Measurements from ENCODE around the gene PKN1.
A peak's percentile ranks its signal among the peaks of the same experiment; 100 is the strongest.

The PKN1 gene

DNA sequence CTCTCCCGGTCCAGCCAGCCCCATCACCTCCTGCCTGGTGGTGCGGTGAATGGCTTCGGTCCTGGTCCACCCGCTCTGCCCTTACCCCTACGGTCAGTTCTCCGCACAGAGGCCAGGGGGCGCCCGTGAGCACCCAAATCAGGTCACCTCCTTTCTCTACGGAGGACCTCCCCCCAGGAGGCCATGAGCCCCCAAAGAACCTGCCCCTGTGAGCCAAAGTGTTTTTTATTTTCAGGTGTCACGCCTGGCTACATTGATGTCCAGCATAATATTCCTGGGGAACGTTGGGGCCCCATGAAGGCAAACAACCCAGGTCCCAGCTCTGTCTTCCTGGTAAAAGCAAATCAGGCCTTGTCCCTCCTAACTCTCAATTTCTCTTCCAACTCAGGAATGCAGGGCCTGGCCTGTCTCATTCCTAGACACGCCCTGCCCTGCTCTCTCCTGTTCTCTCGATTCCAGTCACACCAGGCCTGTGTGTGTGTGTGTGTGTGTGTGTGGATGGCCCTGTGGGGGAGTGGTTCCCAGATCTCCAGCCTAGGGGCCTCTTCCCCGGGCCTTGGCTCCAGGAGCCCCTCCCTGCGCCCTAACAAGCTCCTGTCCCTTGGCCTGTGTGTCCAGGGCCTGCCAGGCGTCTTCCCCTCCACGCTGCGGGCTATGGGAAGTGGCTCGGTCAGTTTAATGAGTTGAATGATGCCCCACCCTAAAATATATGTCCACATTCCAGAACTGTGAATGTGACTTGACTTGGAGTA, 72.6 kb downstream of the PKN1 start:
- peak; percentile 58 for DNase-seq
- Histone ChIP-seq H3K9me3 (no peaks in the 10 kb centered on the region), H3K4me1 (no peaks in the 10 kb centered on the region), H3K27me3 (no peaks in the 10 kb centered on the region), H3K4me3 (ENCODE audit: low read depth, low read length) (no peak overlapping the region), H3K36me3 (no peaks in the 10 kb centered on the region)
- TF ChIP-seq CTCF (IDR thresholded peaks at IDR 0.05; ENCODE audit: low read depth, low read length): peak; percentile 77

- Histone ChIP-seq H3K9me3 (no peaks in the 10 kb centered on the region), H3K4me1 (no peaks in the 10 kb centered on the region), H3K4me3 (ENCODE audit: low read depth, low read length) (no peak overlapping the region), H3K27me3 (no peaks in the 10 kb centered on the region), H3K36me3 (no peaks in the 10 kb centered on the region)
- DNase-seq: no peak
- TF ChIP-seq CTCF (IDR thresholded peaks at IDR 0.05; ENCODE audit: low read depth, low read length): no peak
Observed at GRCh38 chr19:14507704-14508542, 74.8 kb downstream of the PKN1 start.

DNA sequence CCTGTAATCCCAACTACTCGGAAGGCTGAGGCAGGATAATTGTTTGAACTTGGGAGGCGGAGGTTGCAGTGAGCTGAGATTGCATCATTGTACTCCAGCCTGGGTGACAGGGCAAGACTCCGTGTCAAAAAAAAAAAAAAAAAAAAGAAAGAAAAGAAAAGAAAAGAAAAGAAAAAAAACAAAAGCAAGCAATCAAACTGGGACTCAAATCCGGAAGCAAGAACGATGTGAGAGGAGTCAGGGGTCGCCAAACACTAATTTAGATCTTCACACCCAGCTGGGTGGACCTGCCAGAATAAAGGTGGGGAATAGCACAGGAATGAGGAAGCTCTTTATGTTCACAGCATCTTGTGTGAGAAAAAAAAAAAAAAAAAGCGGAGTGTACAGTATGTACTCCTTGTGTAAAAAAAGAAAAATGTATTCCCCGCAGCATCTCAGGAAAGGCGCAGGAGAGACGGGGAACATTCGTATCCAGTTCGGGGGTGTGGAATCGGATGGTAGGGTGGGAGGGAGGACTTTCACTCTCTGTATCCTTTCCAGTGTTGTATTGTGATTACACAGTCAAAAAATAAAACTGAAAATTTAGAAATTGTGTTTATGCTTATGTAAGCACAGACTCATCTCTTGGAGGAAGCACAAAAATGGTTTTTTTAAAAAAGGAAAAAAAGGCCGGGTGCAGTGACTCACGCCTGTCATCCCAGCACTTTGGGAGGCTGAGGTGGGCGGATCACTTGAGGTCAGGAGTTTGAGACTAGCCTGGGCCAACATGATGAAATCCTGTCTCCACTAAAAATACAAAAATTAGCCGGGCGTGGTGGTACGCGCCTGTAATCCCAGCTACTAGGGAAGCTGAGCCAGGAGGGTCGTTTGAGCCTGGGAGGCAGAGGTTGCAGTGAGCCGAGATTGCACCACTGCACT, 77.5 kb downstream of the PKN1 start:
- no peaks in the 10 kb centered on the region for H3K4me1 ChIP-seq
- no peak for TF ChIP-seq CTCF (IDR thresholded peaks at IDR 0.05; ENCODE audit: low read depth, low read length)
- no peaks in the 10 kb centered on the region for H3K9me3 ChIP-seq
- H3K27me3 ChIP-seq: no peaks in the 10 kb centered on the region
- H3K36me3 ChIP-seq: peaks cover 13% of the 10 kb centered on the region
- H3K4me3 ChIP-seq (ENCODE audit: low read depth, low read length): no peak overlapping the region
- DNase-seq: no peak

DNA sequence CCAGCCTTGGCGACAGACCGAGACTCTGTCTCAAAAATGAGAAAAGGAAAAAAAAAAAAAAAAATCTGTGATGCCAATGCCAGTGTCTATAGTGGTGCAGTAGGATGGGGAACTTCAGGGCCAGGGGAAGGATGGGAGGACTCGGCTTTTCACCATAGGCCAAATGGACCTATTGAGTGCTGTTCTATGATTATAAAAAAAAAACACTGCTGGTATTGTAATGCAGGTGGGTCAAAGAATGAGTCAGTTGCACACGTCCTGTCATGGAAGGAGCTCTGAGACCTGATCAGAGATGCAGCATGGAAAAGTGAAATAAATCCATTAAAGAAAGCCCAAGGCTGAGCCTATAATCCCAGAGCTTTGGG, 78.1 kb downstream of the PKN1 start:
- DNase-seq: no peak
- no peaks in the 10 kb centered on the region for H3K9me3 ChIP-seq
- H3K4me3 ChIP-seq (ENCODE audit: low read depth, low read length): no peak overlapping the region
- no peak for TF ChIP-seq CTCF (IDR thresholded peaks at IDR 0.05; ENCODE audit: low read depth, low read length)
- no peaks in the 10 kb centered on the region for H3K4me1 ChIP-seq
- peaks cover 20% of the 10 kb centered on the region for H3K36me3 ChIP-seq
- no peaks in the 10 kb centered on the region for H3K27me3 ChIP-seq

DNA sequence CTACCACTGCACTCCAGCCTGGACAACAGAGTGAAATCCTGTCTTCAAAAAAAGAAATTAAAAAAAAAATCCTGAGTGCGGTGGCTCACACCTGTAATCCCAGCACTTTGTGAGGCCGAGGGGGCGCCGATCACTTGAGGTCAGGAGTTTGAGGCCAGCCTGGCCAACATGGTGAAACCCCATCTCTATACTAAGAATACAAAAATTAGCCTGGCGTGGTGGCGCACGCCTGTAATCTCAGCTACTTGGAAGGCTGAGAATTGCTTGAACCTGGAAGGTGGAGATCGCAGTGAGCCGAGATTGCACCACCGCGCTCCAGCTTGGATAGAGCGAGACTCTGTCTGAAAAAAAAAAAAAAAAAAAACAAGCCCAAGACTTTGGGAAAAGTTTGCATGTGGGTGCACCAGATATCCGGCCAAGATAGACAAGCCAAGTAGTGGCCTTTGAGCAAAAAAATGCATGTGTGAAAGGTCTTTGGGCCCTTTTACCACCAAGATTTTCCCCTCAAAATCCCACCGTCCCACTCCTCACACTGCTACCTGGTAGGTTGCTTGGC, 79.4 kb downstream of the PKN1 start:
- Histone ChIP-seq H3K4me3 (ENCODE audit: low read depth, low read length) (no peak overlapping the region), H3K4me1 (no peaks in the 10 kb centered on the region), H3K9me3 (no peaks in the 10 kb centered on the region), H3K36me3 (peaks cover 23% of the 10 kb centered on the region), H3K27me3 (no peaks in the 10 kb centered on the region)
- no peak for DNase-seq
- no peak for TF ChIP-seq CTCF (IDR thresholded peaks at IDR 0.05; ENCODE audit: low read depth, low read length)
